Astrocyte (in vitro differentiated cells and primary cell): ENCODE results near the gene TBX6. TPM values are rescaled to one million over a fixed set of nuclear protein-coding genes. Genes with fewer than 3 reads are reported as not detected.

ENCODE experiments used
- DNase-seq: peaks from one replicate; pipeline ENCODE4 v3.0.0-alpha.2; 2010; ENCODE audit warnings: low read depth
- FAIRE-seq: peaks from 2 replicates; lab custom pipeline; 2011; peaks lifted over from hg19 to GRCh38; lab: Jason Lieb, UNC
- H2AFZ ChIP-seq: 2 replicates; pipeline ENCODE4 v1.6.0; 2012; ENCODE audit warnings: low read depth, low read length, inconsistent platforms
- H3K27ac ChIP-seq: 2 replicates; pipeline ENCODE4 v1.5.1; 2011; ENCODE audit warnings: low read depth, low read length, inconsistent platforms
- H3K27me3 ChIP-seq: 2 replicates; pipeline ENCODE4 v1.6.0; 2011; ENCODE audit warnings: low read length, inconsistent platforms; ENCODE audit not compliant: insufficient read depth
- H3K36me3 ChIP-seq: 2 replicates; pipeline ENCODE4 v1.5.1; 2011; ENCODE audit warnings: low read length, inconsistent platforms; ENCODE audit not compliant: insufficient read depth
- H3K4me1 ChIP-seq: 2 replicates; pipeline ENCODE4 v1.5.1; 2011; ENCODE audit warnings: low read length, inconsistent platforms; ENCODE audit not compliant: insufficient read depth
- H3K4me2 ChIP-seq: 2 replicates; pipeline ENCODE4 v1.6.0; 2012; ENCODE audit warnings: low read length, inconsistent platforms
- H3K4me3 ChIP-seq: 2 replicates; pipeline ENCODE4 v1.5.1; 2011; ENCODE audit warnings: low read depth, mild to moderate bottlenecking, low read length, inconsistent platforms; ENCODE audit not compliant: insufficient read depth
- H3K79me2 ChIP-seq: 2 replicates; pipeline ENCODE4 v1.6.0; 2012; ENCODE audit warnings: mild to moderate bottlenecking, low read length, inconsistent platforms; ENCODE audit not compliant: insufficient read depth
- H3K9ac ChIP-seq: 2 replicates; pipeline ENCODE4 v1.6.0; 2012; ENCODE audit warnings: mild to moderate bottlenecking, low read length, inconsistent platforms
- H3K9me3 ChIP-seq: 2 replicates; pipeline ENCODE4 v1.5.1; 2012; ENCODE audit warnings: low read depth, mild to moderate bottlenecking, low read length, inconsistent platforms; ENCODE audit not compliant: insufficient read depth
- H4K20me1 ChIP-seq: 2 replicates; pipeline ENCODE4 v1.6.0; 2012; ENCODE audit warnings: low read length, inconsistent platforms; ENCODE audit not compliant: insufficient read depth
- H3K27ac Mint-ChIP-seq: one replicate; pipeline ENCODE4 v1.8.0; 2021; ENCODE audit warnings: mild to moderate bottlenecking, mixed read lengths; ENCODE audit not compliant: unreplicated experiment
- H3K27me3 Mint-ChIP-seq: one replicate; pipeline ENCODE4 v1.8.0; 2021; ENCODE audit warnings: low read depth, mixed read lengths; ENCODE audit not compliant: unreplicated experiment
- H3K36me3 Mint-ChIP-seq: one replicate; pipeline ENCODE4 v1.8.0; 2021; ENCODE audit warnings: low read depth, mixed read lengths; ENCODE audit not compliant: unreplicated experiment
- H3K4me1 Mint-ChIP-seq: one replicate; pipeline ENCODE4 v1.8.0; 2021; ENCODE audit warnings: low read depth, mixed read lengths; ENCODE audit not compliant: unreplicated experiment
- H3K4me3 Mint-ChIP-seq: one replicate; pipeline ENCODE4 v1.8.0; 2021; ENCODE audit warnings: mild to moderate bottlenecking, moderate library complexity, mixed read lengths; ENCODE audit not compliant: unreplicated experiment
- H3K9me3 Mint-ChIP-seq: one replicate; pipeline ENCODE4 v1.8.0; 2021; ENCODE audit warnings: mild to moderate bottlenecking, mixed read lengths; ENCODE audit not compliant: unreplicated experiment
- CTCF ChIP-seq: IDR thresholded peaks from 2 replicates; pipeline ENCODE4 v1.5.1; 2011; ENCODE audit warnings: low read depth, mild to moderate bottlenecking, inconsistent platforms, low read length, moderate library complexity; ENCODE audit not compliant: insufficient read depth
- EZH2 ChIP-seq: IDR thresholded peaks from 2 replicates; pipeline ENCODE4 v1.6.1; 2012; ENCODE audit warnings: mild to moderate bottlenecking, low read length, inconsistent platforms; ENCODE audit not compliant: insufficient read depth
- total RNA-seq: library from RNA; stranded (reverse); gene quantifications from 2 replicates; pipeline ENCODE4 v1.2.1, GENCODE V29; 2021

TBX6 gene
- total RNA-seq, 1 donor from 2014 or later: 0.27 TPM

DNA sequence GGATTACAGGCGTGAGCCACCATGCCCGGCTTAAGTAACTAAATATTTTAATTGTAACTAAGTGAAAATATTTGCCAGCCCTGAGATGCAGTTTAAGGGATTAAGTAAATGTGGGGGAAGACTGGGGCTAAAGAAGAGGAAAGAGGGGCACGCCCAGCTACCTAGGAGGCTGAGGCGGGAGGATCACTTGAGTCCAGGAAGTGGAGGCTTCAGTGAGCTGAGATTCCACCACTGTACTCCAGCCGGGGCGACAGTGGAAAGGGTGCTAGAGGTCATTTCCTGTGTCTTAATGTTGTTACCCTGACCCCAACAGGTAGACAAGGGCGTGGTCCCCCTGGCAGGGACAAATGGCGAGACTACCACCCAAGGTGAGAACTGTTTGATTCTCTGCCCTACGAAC, 23.4 kb downstream of the TBX6 start:
- Histone ChIP-seq H3K79me2 (peaks cover 64% of the 10 kb centered on the region), H4K20me1 (peaks cover 63% of the 10 kb centered on the region), H2AFZ (no peak overlapping the region), H3K9ac (peak overlapping the region; percentile 33), H3K4me1 (peaks cover 54% of the 10 kb centered on the region), H3K4me2 (peak overlapping the region; percentile 78), H3K27me3 (no peaks in the 10 kb centered on the region), H3K36me3 (peaks cover 39% of the 10 kb centered on the region), H3K9me3 (no peaks in the 10 kb centered on the region), H3K4me3 (no peak overlapping the region), H3K27ac (no peak overlapping the region)
- H3K27ac Mint-ChIP-seq: peak overlapping the region; percentile 87
- peak overlapping the region; percentile 98 for H3K4me3 Mint-ChIP-seq
- no peaks in the 10 kb centered on the region for H3K9me3 Mint-ChIP-seq
- FAIRE-seq: no peak
- H3K27me3 Mint-ChIP-seq: no peaks in the 10 kb centered on the region
- DNase-seq: no peak
- no peak for TF ChIP-seq EZH2
- no peak for TF ChIP-seq CTCF
- H3K4me1 Mint-ChIP-seq: peaks cover 37% of the 10 kb centered on the region
- peaks cover 40% of the 10 kb centered on the region for H3K36me3 Mint-ChIP-seq

DNA sequence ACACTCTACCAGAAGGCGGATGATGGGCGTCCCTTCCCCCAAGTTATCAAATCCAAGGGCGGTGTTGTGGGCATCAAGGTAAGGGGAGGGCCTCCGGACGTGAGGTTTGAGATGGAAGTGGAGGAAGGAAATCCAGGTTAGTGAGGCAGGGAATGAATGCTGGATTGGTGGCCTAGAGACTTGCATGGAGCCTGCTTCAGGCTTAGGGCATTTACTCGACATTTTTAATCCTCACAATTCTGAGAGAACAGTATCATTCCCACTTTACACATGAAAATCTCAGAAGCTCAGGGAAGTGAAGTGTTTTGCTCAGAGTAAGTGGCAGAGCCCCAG, 24.2 kb downstream of the TBX6 start:
- peak overlapping the region; percentile 85 for H3K4me3 ChIP-seq
- no peak overlapping the region for H2AFZ ChIP-seq
- peak overlapping the region; percentile 89 for H3K9ac ChIP-seq
- peaks cover 54% of the 10 kb centered on the region for H3K4me1 ChIP-seq
- Mint-ChIP-seq H3K27me3 (no peaks in the 10 kb centered on the region), H3K4me3 (peak overlapping the region; percentile 98), H3K9me3 (no peaks in the 10 kb centered on the region), H3K4me1 (peaks cover 37% of the 10 kb centered on the region), H3K27ac (peak overlapping the region; percentile 98), H3K36me3 (peaks cover 40% of the 10 kb centered on the region)
- peaks cover 36% of the 10 kb centered on the region for H3K36me3 ChIP-seq
- no peaks in the 10 kb centered on the region for H3K27me3 ChIP-seq
- DNase-seq (no peak), FAIRE-seq (no peak)
- peak overlapping the region; percentile 93 for H3K27ac ChIP-seq
- H3K79me2 ChIP-seq: peaks cover 64% of the 10 kb centered on the region
- H4K20me1 ChIP-seq: peaks cover 63% of the 10 kb centered on the region
- H3K4me2 ChIP-seq: peak overlapping the region; percentile 98
- no peak for TF ChIP-seq EZH2
- no peak for TF ChIP-seq CTCF
- no peaks in the 10 kb centered on the region for H3K9me3 ChIP-seq

DNA sequence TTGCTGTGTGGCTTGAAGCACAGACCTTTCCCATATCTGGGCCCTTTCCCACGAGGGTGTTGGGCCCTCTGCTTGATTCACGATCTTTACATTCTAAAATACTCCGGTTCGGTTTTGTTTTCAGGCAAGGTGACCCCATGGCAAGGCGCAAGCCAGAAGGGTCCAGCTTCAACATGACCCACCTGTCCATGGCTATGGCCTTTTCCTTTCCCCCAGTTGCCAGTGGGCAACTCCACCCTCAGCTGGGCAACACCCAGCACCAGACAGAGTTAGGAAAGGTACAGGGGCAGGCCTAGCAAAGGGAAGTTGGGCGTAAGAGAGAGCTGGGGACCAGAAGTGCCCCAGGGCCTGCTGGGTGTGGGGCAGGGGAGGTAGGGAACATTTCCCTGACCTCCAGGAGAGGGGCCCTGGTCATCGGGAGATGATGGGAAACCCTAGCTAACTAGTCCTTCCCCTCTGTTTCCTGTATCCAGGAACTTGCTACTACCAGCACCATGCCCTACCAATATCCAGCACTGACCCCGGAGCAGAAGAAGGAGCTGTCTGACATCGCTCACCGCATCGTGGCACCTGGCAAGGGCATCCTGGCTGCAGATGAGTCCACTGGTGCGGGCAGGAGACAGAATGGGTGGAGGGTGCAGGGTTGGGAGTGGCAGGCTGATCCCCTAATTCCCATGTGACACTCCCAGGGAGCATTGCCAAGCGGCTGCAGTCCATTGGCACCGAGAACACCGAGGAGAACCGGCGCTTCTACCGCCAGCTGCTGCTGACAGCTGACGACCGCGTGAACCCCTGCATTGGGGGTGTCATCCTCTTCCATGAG, 24.8 kb downstream of the TBX6 start:
- Histone ChIP-seq H3K27me3 (no peaks in the 10 kb centered on the region), H3K4me1 (peaks cover 54% of the 10 kb centered on the region), H3K27ac (peak overlapping the region; percentile 93), H4K20me1 (peaks cover 61% of the 10 kb centered on the region), H3K79me2 (peaks cover 59% of the 10 kb centered on the region), H3K9ac (peak overlapping the region; percentile 89), H3K36me3 (peaks cover 33% of the 10 kb centered on the region), H3K4me2 (peak overlapping the region; percentile 98), H3K4me3 (peak overlapping the region; percentile 85), H3K9me3 (no peaks in the 10 kb centered on the region), H2AFZ (no peak overlapping the region)
- FAIRE-seq (no peak), DNase-seq (no peak)
- no peak for TF ChIP-seq CTCF
- TF ChIP-seq EZH2: no peak
- peak overlapping the region; percentile 98 for H3K27ac Mint-ChIP-seq
- H3K4me3 Mint-ChIP-seq: peak overlapping the region; percentile 98
- H3K36me3 Mint-ChIP-seq: peaks cover 37% of the 10 kb centered on the region
- no peaks in the 10 kb centered on the region for H3K9me3 Mint-ChIP-seq
- peaks cover 35% of the 10 kb centered on the region for H3K4me1 Mint-ChIP-seq
- H3K27me3 Mint-ChIP-seq: no peaks in the 10 kb centered on the region
